Astrocyte of the spinal cord (primary cell): ENCODE measurements around the gene C9.

Experiments used
- DNase-seq: peaks from one replicate; pipeline ENCODE4 v3.0.0; 2011; ENCODE audit warnings: low read depth, low spot score
- H3K4me3 ChIP-seq: 2 replicates; pipeline ENCODE4 v1.5.1; 2011; ENCODE audit warnings: low read depth, mild to moderate bottlenecking, low read length, moderate library complexity
- in situ Hi-C: cut with HindIII; loops from 2 replicates; pipeline ENCODE4 v1.10.0; 2017; ENCODE audit warnings: low sequenced_read_pairs
- TF ChIP-seq, protein P1 (sequence below): IDR thresholded peaks from 2 replicates; pipeline ENCODE4 v1.5.1; 2012; ENCODE audit warnings: low read depth, mild to moderate bottlenecking, low read length, inconsistent platforms

Gene C9

DNA sequence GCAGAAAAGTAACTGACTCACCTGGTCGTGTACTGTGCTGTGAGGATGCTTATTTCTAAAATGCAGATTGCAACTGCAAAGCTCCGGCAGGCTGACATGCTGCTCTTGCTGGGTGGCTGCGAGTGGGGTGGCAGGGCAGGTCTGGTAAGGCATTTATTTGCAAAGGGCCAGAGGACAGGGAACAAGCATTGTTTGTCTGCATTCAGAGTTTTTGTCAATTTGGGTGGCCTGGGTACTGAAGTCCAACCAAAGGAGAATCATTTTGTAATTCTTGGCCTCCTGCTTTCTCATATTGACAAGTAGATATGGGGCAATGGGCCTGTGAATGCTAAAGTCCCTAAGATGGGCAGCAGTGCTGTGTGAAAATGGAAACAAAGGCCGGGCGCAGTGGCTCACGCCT, at the start of gene C9:
Gene C9 (minus strand): TSS at position 129 of the 400 bp plus-strand sequence. CDS start 31 bp downstream, at position 98.
- in situ Hi-C loops: no loop called here
- no peak within 1 kb of the TSS for H3K4me3 ChIP-seq
- no peak for DNase-seq
- TF ChIP-seq, protein P1, sequence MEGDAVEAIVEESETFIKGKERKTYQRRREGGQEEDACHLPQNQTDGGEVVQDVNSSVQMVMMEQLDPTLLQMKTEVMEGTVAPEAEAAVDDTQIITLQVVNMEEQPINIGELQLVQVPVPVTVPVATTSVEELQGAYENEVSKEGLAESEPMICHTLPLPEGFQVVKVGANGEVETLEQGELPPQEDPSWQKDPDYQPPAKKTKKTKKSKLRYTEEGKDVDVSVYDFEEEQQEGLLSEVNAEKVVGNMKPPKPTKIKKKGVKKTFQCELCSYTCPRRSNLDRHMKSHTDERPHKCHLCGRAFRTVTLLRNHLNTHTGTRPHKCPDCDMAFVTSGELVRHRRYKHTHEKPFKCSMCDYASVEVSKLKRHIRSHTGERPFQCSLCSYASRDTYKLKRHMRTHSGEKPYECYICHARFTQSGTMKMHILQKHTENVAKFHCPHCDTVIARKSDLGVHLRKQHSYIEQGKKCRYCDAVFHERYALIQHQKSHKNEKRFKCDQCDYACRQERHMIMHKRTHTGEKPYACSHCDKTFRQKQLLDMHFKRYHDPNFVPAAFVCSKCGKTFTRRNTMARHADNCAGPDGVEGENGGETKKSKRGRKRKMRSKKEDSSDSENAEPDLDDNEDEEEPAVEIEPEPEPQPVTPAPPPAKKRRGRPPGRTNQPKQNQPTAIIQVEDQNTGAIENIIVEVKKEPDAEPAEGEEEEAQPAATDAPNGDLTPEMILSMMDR: no peak

DNA sequence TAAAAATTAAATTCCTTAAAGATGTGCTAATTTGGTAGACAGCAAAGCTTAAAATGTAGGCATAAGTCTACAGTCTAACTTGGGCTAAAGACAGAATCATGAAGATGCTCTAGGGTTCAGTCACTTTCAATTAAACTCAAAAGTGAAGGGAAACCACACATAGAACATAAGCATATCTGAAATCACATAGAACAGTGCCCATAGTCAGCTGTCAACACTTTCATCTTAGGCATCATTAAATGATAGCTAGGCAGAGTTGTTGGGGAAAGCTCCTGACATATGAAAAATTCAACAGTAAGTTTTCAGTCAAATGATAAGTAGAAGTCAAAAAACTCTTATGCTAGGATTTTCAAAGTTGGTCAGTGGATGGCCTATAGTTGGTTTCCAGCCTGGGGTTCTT, 49.5 kb upstream of the C9 start:
- TF ChIP-seq, protein P1: no peak
- DNase-seq: no peak
- H3K4me3 ChIP-seq: no peak overlapping the region
- in situ Hi-C loops: no loop called here

DNA sequence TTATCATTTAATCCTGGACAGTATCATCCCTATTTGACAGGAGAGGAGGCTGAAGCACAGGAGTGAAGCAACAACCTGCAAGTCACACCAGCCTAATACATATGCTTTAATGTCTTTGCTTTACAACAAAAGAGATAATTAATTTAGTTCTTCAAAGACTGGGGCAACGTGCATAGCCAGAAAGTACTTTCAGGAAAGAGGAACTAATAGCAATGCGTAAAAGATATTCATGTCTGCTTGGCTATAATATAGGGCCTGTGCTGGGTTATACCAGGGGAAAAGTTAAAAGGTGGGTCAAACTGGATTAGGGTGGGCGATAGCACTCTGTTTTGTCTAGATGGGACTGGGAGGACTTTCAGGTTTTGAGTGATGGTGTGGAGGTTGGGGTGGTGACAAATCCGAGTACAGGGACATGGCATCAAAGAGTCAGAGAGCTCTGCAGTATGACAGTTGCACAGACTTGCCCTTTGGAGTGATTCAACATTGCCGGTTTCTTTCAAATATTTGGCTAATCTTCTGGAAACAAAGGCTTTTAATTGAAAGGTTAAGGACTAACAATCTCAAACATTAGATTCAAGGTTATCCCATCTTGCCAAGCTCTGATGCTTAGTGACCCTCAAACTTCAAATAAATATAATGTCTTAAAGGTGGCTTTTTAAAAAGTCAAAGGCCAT, 48.6 kb upstream of the C9 start:
- TF ChIP-seq, protein P1: no peak
- no peak for DNase-seq
- in situ Hi-C loops: no loop called here
- no peak overlapping the region for H3K4me3 ChIP-seq

DNA sequence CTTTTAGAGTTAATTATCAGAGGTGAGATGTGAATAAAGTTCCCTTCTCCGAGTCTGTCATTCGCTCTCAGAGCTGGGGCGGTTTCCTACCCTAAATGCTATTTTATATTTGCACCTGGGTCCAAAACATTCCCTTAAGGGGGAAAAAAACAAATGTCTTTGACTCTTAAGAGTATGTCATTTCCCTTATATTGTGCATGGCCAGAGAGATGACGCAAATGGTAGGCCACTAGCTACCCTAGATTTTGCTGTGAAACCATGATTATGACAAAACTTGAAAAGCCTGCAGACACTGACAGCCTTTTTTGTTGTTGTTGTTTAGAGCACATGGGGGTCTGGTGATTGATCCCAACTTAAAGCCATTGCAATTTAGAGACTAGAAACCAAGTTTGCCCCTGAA, 47.7 kb upstream of the C9 start:
- in situ Hi-C loops: no loop called here
- TF ChIP-seq, protein P1: no peak
- H3K4me3 ChIP-seq: no peak overlapping the region
- no peak for DNase-seq

DNA sequence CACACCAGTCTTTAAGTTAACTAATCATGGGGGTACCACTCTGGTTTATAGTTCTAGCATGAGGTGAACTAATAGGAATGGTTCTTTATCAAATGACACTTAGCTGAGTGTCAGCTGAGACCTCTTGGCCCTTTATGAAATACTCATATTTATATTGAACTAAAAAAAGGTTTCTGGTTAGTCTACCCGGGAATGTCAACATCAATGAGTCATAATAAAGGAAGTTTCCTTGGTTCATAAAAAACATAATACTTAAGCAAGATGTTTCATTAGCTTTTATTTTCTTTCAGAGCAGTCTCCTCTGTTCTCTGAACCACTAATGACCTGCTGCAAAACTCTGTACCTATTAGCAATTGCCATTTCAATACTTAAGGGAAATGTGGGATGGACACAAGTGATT, 46.8 kb upstream of the C9 start:
- H3K4me3 ChIP-seq: no peak overlapping the region
- DNase-seq: peak; percentile 64
- in situ Hi-C loops: no loop called here
- TF ChIP-seq, protein P1: no peak

DNA sequence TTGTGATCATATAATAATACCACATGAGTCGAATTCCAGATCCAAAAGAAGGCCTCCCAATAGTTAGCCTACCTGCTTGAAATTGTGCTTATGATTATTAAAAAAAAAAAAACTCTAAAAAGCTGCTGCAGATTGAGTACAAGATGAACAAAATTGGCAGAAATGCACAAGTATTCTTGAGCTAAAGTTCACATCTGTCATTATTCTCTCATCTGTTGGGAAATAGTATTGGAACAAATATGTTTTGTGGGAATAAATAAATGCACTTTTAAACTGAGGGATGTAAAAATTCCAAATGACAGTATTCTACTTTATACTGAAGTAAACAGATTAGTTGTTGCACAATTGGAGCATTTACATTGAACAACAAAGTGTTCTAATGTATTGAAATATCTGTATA, 44.7 kb upstream of the C9 start:
- TF ChIP-seq, protein P1: no peak
- in situ Hi-C loops: no loop called here
- no peak for DNase-seq
- no peak overlapping the region for H3K4me3 ChIP-seq
